Brain pericyte (primary cell): ENCODE measurements around the gene RALY.

Experiments used
- DNase-seq: peaks from one replicate; pipeline ENCODE4 v3.0.0-alpha.2; 2012; ENCODE audit warnings: low read depth, low spot score

The RALY gene

GRCh38 chr20:34047010-34047687 is 53.4 kb downstream of the RALY start:
- no peak for DNase-seq

DNA sequence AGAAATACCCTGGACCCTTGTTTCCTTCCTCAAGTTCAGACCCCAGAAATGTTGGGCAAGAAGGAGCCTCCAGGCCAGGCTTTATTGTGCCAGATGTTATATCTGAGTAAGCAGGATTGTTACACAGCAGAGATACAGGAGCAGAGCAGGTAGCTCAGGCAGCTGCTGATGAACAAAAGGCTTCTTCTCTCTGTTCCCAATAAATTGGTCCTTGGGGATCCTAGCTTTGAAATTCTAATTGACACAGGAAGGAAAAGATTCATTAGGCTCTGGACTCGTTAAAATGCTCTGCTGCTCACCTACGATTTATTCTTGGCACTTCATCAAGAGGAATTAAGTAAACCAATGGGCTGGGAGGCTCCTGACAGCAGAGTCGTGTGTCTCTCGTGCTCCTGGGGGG is 54.2 kb downstream of the RALY start:
- DNase-seq = no peak

DNA sequence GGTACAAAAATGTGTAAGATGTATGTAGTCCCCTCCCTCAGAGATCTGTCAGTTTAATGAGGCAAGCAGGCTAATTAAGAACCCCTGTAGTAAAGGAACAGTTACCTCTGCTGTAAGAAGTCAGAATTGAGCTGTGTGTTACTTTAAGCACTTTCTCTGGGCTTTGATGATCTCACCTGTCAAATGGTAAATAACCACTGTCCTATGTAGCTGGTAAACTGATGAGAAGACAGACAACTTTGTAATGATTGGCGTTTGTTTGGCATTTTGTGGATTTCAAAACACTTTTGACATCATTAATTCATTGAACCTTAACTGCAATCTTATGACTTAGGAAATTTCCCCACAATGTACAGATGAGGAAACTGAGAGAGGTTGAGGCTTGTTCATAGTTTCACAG is 55.7 kb downstream of the RALY start:
- DNase-seq = no peak

- no peak for DNase-seq
Measured at GRCh38 chr20:34049897-34050695, 56.4 kb downstream of the RALY start.

DNA sequence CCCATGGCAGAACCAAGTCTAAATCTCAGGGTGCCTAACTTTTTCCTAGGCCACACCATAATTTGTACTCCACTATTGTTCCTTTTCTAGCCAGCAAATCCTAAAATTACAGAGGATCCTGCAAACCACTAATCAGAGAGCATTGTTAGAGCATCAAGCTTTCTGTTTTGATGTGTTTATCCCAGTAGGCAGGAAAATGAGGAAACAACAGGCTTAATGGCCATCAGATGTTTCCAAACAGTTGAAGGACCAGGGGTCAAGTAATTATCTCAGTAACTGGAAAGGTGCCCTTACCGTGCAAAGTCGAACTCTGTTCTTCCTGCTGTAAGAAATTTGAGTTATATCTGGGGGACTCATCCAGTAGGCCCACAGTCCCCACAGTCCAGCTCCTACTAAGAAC is 58.7 kb downstream of the RALY start:
- no peak for DNase-seq

DNA sequence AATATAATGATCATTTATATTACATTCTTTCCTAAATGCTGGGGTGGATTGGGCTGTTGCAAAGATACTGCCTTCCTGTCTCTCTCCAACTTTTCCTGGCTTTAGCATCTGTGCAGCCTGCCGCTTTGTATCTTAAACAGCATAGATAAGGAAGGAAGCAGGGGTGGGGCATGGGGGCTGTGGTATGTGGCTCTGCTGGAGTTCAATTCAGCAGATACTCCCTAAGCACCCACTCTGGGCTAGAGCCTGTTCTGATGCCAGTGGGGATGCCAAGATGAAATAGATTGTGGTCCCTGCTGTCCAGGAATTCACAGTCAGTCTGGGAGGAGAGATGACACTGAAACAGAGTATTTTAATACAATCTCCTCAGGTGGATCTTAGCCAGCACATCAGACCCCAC is 61.6 kb downstream of the RALY start:
- DNase-seq = no peak

DNA sequence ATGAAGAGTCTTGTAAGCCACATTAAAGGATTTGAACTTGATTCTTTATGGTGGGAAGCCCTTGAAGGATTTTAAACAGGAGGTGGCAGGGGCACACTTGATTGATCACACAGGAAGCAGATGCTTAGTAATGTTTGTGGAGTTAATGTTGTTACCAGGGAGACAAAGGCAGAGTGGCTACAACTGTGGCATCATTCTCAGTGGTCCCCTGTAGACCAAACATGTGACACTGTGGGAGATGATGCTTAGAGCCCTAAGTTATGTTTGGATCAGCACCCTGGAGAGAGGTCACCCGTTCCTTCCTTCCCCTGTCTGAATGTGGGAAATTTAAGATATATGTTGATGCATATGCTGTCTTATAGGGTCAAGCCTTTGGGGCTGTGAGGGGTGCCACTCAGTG is 65.1 kb downstream of the RALY start:
- no peak for DNase-seq

GRCh38 chr20:34060970-34061369 is 67.3 kb downstream of the RALY start:
- DNase-seq = no peak

GRCh38 chr20:34061695-34062094 is 68.0 kb downstream of the RALY start:
- no peak for DNase-seq

GRCh38 chr20:34062570-34063482 is 69.1 kb downstream of the RALY start:
- DNase-seq = no peak

DNA sequence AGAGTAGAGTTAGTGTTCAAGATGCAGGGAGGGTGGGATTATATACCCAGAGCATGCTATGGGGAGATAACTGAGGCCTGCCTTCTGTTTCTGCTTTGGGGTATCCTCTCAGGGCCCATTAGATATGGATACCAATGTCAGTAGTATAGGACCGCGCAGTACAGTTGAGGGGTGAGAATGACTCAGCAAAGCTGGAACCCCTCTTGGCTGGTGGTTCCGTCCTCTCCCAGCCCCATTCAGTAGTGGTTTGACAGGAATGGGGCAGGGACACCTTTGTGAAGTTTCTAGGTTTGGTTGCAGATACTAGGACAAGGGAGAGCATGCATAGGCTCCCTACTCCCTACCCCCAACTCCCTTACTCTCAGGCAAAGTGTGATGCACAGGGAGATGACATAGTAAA is 70.6 kb downstream of the RALY start:
- DNase-seq = no peak

DNA sequence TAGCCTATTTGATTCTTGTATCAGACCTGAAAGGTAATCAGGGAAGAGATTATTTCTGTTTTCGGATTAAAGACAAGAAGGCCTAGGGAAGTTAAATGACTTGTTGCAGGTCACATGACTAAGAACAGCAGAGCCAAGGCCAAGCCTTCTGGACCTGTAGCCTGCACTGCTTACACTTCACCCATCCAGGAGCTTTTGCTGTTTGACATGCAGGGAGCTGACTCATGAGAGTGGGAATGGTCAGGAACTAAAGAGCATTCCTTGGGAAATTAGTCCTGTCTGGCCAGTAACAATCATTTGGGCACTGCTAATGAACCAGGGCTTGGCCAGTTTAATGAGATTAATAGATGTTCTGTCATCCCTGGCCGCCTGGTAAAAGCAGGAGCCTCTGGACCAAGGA is 71.5 kb downstream of the RALY start:
- no peak for DNase-seq

- no peak for DNase-seq
Measured at GRCh38 chr20:34066476-34067090, 72.9 kb downstream of the RALY start.

GRCh38 chr20:34068001-34068400 is 74.3 kb downstream of the RALY start:
- no peak for DNase-seq

DNA sequence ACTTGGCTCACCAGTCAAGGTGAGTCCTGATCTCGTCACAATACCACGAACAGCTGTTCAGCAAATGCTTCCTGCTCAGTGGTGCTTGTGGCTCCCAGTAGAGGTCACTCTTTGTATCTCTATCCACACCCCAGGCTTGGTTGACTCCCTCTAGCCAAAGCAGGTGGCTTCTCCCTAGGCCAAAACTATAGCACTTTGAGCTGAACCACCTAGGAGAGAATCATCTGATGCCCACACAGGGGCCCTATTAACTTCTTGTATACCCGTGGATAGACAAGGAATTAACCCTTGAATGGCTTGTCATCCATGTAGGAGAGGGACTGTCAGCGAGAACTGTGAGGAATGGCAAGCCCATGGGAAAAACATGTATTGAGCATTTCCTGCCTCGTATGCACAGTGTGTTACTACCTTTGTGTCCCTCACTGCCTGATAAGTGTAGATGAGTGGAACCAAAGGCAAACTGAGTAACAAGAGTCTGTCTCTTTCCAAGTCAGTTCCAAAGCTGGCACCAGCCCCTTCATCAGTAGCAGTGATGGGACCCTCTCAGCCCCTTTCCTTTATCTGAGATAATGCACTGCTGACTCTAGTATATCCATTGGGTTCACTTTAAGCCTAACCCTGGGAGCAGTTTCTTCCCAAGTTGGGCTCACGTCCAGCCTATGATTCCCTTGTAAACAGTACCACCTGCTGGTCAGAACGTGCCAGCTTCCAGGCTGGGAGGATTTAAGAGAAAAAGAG is 75.8 kb downstream of the RALY start:
- peak; percentile 70 for DNase-seq

GRCh38 chr20:34070079-34070439 is 76.3 kb downstream of the RALY start:
- no peak for DNase-seq

DNA sequence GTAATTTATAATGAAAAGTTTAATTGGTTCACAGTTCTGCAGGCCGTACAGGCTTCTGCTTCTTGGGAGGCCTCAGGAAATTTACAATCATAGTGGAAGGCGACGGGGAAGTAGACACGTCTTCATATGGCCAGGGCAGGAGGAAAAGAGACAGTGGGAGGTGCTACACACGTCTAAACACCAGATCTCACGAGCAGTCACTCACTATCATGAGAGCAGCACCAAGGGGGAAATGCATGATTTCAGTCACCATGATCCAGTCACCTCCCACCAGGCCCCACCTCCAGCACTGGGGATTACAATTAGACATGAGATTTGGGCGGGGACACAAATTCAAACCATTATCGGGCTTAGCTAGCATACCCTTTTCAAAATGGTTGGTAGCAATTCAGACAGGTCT is 77.1 kb downstream of the RALY start:
- DNase-seq = no peak

DNA sequence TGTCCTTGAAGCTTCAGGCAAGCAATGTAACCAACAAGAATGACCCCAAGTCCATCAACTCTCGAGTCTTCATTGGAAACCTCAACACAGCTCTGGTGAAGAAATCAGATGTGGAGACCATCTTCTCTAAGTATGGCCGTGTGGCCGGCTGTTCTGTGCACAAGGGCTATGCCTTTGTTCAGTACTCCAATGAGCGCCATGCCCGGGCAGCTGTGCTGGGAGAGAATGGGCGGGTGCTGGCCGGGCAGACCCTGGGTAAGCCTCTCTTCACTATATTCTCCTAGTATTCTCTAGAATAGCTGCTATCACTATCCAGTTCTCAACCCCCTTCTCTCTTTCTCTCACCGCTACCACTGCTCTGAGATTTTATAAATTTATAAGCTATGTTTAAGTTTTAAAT is 78.4 kb downstream of the RALY start:
- DNase-seq = no peak

- no peak for DNase-seq
Measured at GRCh38 chr20:34072778-34073177, 79.1 kb downstream of the RALY start.

DNA sequence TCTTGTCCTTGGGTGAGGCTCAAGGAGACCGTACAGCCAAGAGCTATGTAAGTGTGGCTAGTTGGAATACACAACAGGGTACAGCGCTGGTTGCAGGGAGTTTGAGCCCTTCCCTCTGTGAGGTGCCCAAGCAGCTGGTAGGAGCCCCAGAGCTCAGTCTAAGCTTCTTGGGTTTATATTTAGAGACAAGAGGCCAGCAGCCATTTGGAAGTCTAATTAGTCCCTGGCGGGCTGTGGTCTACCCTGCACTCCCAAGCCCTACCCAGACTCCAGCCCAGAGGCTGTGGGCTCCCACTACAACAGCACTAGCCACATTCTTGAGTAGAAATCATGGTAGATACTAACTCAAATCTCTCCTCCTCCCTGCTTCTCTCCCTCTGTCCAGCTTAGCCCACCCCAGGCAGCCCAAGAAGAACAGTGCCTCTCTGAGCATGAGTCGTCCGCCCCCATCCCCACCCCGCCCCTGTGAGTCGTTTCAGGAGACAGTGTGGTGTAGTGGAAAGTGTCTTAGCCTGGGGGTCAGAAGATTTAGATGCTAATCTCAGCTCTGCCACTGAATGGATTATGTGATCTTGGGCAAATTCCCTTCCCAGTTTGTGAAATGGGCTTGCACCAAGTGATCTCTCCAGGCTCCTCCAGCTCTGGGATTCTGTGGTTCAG is 80.5 kb downstream of the RALY start:
- no peak for DNase-seq

GRCh38 chr20:34075647-34076046 is 81.9 kb downstream of the RALY start:
- no peak for DNase-seq
